RWPE2 (cell line): ENCODE results near the gene RSPO1.

Source experiments
- ATAC-seq: fragments of 200-7000 bp; cut with Tn5 transposase; 3 replicates; pipeline ENCODE4 v1.9.1; 2021; ENCODE audit warnings: low read depth
- DNase-seq: peaks from one replicate; pipeline ENCODE4 v3.0.0-alpha.2; 2020; ENCODE audit warnings: low spot score
- H3K27ac ChIP-seq: fragments of 450-650 bp; 2 replicates; pipeline ENCODE4 v1.5.1; 2017; ENCODE audit warnings: mild to moderate bottlenecking; ENCODE audit not compliant: poor library complexity, severe bottlenecking
- H3K27me3 ChIP-seq: fragments of 250-450 bp; sonication (Bioruptor Pico); 2 replicates; pipeline ENCODE4 v1.5.1; 2021; ENCODE audit warnings: mild to moderate bottlenecking, moderate library complexity; ENCODE audit not compliant: insufficient read depth, poor library complexity, severe bottlenecking
- H3K36me3 ChIP-seq: fragments of 250-450 bp; sonication (Bioruptor Pico); 2 replicates; pipeline ENCODE4 v1.5.1; 2020; ENCODE audit warnings: low read depth, mild to moderate bottlenecking, moderate library complexity
- H3K4me1 ChIP-seq: fragments of 250-450 bp; sonication (Bioruptor Pico); 2 replicates; pipeline ENCODE4 v1.5.1; 2021; ENCODE audit warnings: mild to moderate bottlenecking, moderate library complexity; ENCODE audit not compliant: insufficient read depth, poor library complexity, severe bottlenecking
- H3K4me3 ChIP-seq: fragments of 250-450 bp; sonication (Bioruptor Pico); 2 replicates; pipeline ENCODE4 v1.5.1; 2021; ENCODE audit warnings: mild to moderate bottlenecking, moderate library complexity; ENCODE audit not compliant: severe bottlenecking
- H3K9me3 ChIP-seq: fragments of 250-450 bp; sonication (Bioruptor Pico); 2 replicates; pipeline ENCODE4 v1.5.1; 2021; ENCODE audit warnings: mild to moderate bottlenecking, moderate library complexity; ENCODE audit not compliant: severe bottlenecking
- CTCF ChIP-seq: fragments of 450-650 bp; IDR thresholded peaks from one replicate; pipeline ENCODE4 v1.5.1; 2017; ENCODE audit warnings: mild to moderate bottlenecking, moderate library complexity; ENCODE audit not compliant: poor library complexity, severe bottlenecking

Gene RSPO1

GRCh38 chr1:37652976-37653375 lies 18.3 kb upstream of the RSPO1 start:
- Histone ChIP-seq H3K27ac (no peak overlapping the region), H3K36me3 (no peaks in the 10 kb centered on the region), H3K4me1 (no peaks in the 10 kb centered on the region), H3K9me3 (no peaks in the 10 kb centered on the region), H3K4me3 (no peak overlapping the region), H3K27me3 (no peaks in the 10 kb centered on the region)
- no peak for TF ChIP-seq CTCF
- ATAC-seq (no peak), DNase-seq (no peak)

GRCh38 chr1:37651803-37652202 lies 17.1 kb upstream of the RSPO1 start:
- H3K9me3 ChIP-seq, result no peaks in the 10 kb centered on the region
- ATAC-seq (no peak), DNase-seq (no peak)
- H3K27ac ChIP-seq, result no peak overlapping the region
- no peaks in the 10 kb centered on the region for H3K27me3 ChIP-seq
- H3K4me3 ChIP-seq, result no peak overlapping the region
- no peaks in the 10 kb centered on the region for H3K36me3 ChIP-seq
- TF ChIP-seq CTCF, result no peak
- no peaks in the 10 kb centered on the region for H3K4me1 ChIP-seq

- Histone ChIP-seq H3K27me3 (no peaks in the 10 kb centered on the region), H3K4me1 (no peaks in the 10 kb centered on the region), H3K27ac (no peak overlapping the region), H3K4me3 (no peak overlapping the region), H3K36me3 (no peaks in the 10 kb centered on the region), H3K9me3 (no peaks in the 10 kb centered on the region)
- no peak for ATAC-seq
- TF ChIP-seq CTCF, result no peak
- DNase-seq, result no peak
Observed at GRCh38 chr1:37650721-37651120, 16.0 kb upstream of the RSPO1 start.

- no peaks in the 10 kb centered on the region for H3K27me3 ChIP-seq
- H3K4me1 ChIP-seq, result no peaks in the 10 kb centered on the region
- no peak overlapping the region for H3K27ac ChIP-seq
- ATAC-seq (no peak), DNase-seq (no peak)
- no peak for TF ChIP-seq CTCF
- no peaks in the 10 kb centered on the region for H3K36me3 ChIP-seq
- no peaks in the 10 kb centered on the region for H3K9me3 ChIP-seq
- no peak overlapping the region for H3K4me3 ChIP-seq
Observed at GRCh38 chr1:37650173-37650572, 15.5 kb upstream of the RSPO1 start.

GRCh38 chr1:37647281-37647680 lies 12.6 kb upstream of the RSPO1 start:
- Histone ChIP-seq H3K9me3 (no peaks in the 10 kb centered on the region), H3K27ac (no peak overlapping the region), H3K4me3 (no peak overlapping the region), H3K4me1 (no peaks in the 10 kb centered on the region), H3K27me3 (peaks cover 4% of the 10 kb centered on the region), H3K36me3 (no peaks in the 10 kb centered on the region)
- ATAC-seq (no peak), DNase-seq (no peak)
- TF ChIP-seq CTCF, result no peak
